GM19438 (cell line): ENCODE data around the gene SPRTN.

Source experiments
- ATAC-seq: cut with Tn5 transposase; IDR thresholded peaks from one replicate; pipeline ENCODE4 v1.9.1; 2021; ENCODE audit warnings: low read depth; ENCODE audit not compliant: unreplicated experiment

Gene SPRTN

GRCh38 chr1:231376101-231376500 lies 38.0 kb downstream of the SPRTN start:
- ATAC-seq: no peak

DNA sequence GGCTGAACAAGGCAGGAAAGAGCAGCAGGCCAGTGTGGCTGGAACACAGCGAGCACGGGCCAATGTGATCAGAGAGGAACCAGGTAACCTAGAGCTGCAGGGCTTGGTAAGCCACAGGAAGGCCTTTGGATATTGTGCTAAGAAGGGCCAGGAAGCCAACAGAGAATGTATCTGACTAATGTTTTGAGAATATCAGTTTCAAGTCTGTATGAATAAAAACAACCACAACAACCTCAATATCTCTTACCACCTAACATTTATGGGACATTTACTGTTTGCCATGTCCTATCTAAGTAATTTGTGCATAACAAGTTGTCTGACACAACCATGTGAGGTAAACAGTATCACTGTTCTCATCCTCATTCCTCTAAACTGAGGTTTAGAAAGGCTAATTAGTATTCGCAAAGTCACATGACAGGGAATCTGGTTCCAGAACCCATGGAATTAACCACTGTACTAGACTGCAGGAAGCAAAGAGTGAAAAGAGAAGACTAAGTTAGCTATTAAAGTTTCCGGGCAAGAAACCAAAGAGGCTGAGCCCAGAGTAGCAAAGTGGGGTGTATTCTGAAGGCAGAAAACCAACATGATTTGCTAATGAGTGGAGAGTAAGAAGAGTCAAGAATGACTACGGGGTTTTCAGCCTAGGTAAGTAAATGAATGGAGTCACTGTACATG lies 38.9 kb downstream of the SPRTN start:
- peak; percentile 56 for ATAC-seq

DNA sequence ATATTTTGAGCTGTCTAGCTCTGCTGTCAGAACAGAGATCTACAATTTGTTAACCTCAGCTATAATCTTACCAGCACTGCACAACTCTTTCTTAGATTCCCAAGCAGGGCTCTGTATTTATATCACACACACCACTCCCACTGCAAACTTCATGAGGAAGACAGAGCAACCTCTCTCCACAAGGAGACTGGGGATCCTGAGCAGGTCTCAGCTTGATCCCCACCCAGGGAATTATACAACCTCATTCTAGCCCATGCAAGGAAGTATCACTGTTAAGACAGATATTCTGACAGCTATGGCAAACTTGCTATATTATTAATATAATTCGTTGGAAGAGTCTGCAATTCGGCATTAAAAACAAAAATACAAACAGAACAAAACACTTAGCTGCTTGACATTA lies 43.6 kb downstream of the SPRTN start:
- ATAC-seq: no peak

GRCh38 chr1:231382426-231382825 lies 44.3 kb downstream of the SPRTN start:
- ATAC-seq: no peak

- ATAC-seq: no peak
These were observed 45.2 kb downstream of the SPRTN start for GRCh38 chr1:231383159-231383860.

DNA sequence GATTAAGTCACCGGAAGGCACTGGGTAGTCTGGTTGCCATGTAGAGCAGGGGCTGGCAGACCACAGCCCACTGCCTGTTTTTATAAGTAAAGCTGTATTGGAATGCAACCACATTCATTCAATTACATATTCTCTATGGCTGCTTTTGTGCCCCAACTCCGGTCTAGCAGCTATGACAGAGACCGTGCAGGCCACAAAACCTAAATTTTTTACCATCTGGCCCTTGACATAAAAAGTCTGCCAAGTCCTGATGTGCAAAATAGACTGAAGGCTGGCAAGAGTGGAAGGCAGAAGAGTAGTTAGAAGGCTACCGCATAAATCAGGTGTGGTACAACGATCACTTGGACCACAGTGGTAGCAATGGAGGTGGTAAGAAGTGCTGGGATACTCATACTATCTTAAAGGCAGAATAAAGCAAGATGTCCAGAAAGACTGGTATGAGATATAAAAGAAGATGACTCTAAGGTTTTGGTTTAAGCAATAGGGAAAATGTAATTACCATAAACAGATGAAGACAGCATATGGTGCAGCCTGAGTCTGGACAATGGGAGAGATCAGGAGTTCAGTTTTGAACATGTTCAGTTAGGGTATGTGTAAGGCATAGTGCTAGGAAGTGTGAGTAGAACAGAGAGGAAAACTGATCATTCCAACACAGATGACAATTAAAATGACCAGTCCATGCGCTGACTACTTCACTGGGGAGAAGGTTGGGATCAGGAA lies 46.8 kb downstream of the SPRTN start:
- no peak for ATAC-seq

- no peak for ATAC-seq
These were observed 47.3 kb downstream of the SPRTN start for GRCh38 chr1:231385416-231385748.

- no peak for ATAC-seq
These were observed 48.4 kb downstream of the SPRTN start for GRCh38 chr1:231386466-231386865.

- ATAC-seq: no peak
These were observed 49.9 kb downstream of the SPRTN start for GRCh38 chr1:231387770-231388669.

GRCh38 chr1:231390071-231390470 lies 52.0 kb downstream of the SPRTN start:
- no peak for ATAC-seq

- no peak for ATAC-seq
These were observed 54.5 kb downstream of the SPRTN start for GRCh38 chr1:231392389-231393131.

DNA sequence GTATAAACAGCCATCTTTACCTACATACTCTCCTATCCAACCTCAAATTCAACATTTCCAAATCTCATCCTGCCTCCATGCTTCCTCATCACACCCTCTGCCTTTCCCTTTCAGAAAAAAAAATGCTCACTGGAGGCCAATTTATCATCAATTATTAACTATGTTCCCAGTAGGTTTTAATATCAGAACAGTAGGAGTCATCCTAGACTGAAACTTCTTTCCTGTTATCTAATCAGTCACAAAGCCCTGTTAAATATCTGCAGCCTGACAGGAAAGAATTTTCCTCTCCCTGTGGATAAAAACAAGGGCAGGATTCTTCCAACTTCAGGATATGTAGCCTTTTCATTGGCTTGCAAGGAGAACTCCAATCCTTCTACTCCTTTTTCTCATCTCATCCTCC lies 55.6 kb downstream of the SPRTN start:
- ATAC-seq: no peak

DNA sequence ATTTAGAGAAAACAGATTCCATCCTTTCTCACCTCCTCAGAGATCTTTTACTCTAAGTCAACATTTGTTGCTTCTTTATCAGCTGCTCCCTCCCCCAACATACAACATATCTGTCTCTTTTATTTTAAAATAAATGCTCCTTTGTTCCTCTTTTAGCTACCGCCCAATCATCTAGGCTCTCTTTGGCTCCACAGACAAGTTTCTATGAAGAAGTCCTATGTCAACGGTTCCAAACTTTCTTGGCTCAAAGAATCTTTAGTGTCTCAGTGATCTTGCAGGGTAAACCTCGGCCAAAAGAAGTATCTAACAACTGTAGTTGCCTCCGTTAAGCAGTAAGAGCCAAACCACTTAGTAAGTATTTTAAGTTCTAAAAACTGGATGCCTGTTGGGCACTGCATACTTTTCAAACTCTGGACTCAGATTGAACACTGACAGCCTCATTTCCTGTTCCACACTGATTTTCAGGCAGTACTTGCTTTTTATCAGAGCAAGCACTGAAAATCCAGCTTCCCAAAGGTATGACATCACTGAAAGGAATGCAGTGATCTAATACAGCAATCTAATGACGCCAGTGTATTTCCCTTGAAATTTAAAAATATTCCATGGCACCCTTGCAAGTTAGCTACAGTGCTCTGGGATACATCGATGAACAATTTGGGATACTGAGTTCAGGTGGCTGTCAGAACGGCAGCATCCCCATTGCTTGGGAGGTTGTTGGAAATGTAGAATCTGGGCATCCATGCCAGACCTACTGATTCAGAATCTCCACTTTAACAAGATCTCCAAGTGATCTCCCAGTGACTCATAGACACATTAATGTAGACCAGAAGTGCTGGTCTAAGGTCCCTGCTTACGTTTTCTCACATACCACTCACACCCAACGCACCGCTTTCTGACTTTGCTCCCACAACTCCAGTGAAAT lies 57.2 kb downstream of the SPRTN start:
- no peak for ATAC-seq

DNA sequence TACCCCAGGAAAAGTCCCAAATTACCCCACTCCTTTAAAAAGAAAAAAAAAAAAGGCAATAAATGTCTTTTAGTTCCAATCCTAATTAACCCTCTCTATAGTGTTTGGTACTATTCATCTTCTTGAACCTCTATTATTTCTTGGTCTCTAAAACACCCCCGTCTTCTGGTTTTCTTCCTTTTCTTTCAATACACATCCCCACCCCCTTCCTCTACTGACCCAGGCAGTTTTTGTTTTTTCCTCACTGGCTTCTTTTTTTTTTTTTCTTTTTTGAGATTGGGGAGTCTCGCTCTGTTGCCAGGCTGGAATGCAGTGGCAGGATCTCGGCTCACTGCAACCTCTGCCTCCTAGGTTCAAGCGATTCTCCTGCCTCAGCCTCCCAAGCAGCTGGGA lies 57.9 kb downstream of the SPRTN start:
- ATAC-seq: no peak

- ATAC-seq: no peak
These were observed 58.5 kb downstream of the SPRTN start for GRCh38 chr1:231396643-231397042.

- ATAC-seq: no peak
These were observed 60.0 kb downstream of the SPRTN start for GRCh38 chr1:231397886-231398671.

DNA sequence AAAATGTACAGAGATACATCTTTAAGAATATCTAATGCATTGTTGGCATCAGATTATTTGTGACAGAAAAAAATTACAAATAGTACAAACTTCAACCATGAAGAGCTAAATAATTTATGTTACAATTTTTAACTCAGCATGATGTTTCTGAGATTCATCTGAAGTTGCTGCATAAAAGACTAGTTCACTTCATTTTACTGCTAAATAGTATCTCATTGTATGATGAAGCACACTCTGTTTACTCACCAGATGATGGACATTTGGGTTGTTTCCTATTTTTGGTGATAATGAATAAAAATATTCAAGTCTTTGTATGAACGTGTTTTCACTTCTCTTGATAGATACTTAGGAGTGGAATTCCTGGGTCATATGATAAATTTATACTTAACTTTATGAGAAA lies 63.4 kb downstream of the SPRTN start:
- ATAC-seq: no peak

GRCh38 chr1:231404318-231404717 lies 66.2 kb downstream of the SPRTN start:
- no peak for ATAC-seq
